ENCODE measurements around the gene BICRA.
"Not testable (repeated sequence)": the region's sequence is repeated elsewhere in the genome, so short reads cannot be mapped to it uniquely, and the experiment has no call there.

Gene BICRA

DNA sequence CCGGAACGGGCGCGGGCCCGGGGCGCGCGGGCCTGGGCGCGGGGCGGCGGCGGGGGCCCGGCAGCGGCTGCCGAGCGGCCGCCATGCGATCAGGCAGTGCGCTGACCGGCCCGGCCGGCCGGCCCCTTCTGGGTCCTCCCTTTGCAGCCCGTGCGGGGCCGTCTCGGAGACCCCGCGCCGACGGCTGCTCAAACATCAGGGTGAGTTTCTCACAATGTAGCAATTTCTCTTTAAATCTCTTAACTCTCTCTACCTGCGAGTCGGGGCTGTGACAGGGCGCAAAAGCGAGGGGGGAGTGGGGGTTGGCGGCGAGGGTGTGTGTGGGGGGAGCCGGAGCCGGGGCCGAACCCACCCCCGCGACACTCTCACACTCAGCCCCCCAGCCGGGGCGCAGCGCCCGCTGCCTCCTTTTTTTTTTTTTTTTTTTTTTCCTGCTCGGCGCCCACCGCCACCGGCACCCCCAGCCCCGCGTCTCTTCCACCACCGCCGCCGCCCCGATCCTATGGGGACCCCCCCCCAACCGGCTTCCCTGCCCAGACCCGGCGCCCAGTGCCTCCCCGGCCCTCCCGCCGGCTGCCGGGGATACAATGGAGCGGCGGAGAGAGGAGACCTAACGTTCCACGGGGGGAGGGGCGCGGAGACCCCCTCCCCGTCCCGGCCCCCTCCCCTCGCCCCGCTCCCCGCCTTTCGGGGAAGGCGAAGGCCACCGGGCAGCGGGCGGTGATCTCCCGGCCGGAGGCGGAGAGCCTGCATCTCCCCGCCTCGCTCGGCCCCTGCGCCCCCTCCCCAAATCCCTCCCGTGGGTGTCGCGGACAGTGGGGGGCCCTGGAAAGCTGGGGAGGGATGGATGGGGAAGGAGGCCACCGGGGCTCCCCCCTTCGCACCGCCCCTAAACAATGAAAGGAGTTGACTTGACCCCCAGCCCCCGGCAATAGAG, at the start of gene BICRA:
Gene BICRA (plus strand): TSS at position 166 of the 937 bp plus-strand sequence. CDS start 64,441 bp downstream, outside the sequence.
- peak; percentile 59 to 76 for DNase-seq (ENCODE audit: low read depth in 2 of 2)

DNA sequence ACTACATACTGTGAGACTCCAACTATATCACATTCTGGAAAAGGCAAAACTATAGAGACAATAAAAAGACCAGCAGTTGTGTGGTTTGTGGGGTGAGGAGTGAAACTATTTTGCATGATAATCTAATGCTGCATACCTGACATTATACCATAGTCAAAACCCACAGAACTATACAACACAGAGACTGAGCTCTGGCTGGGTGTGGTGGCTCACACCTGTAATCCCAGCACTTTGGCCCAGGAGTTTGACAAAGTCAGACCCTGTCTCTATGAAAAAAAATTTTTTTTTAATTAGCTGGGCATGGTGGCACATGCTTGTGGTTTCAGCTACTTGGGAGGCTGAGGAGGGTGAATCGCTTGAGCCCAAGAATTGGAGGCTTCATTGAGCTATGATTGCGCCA, 47.9 kb upstream of the BICRA start:
- no peak for DNase-seq (ENCODE audit: low read depth in 2 of 2)

- DNase-seq (ENCODE audit: low read depth in 2 of 2), result no peak
Measured at GRCh38 chr19:47561440-47562057, 47.4 kb upstream of the BICRA start.

DNA sequence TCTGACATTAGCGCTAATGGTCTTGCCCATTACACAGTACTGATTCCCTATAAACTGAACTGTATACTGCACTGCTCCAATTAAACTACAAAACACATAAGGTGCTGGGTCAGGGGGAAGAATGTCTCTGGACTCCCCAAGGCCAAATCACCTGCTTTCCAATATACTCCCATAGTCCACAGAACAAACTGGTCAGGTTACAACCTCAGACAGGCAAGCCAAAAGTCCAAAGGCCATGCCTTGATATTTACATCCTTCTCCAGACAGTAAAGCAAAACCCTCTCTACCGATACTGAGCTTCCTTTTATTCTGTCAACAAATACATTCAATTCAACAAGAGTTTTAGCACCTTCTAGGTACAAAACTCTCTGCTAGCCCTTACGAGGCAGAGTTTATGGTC, 44.9 kb upstream of the BICRA start:
- no peak for DNase-seq (ENCODE audit: low read depth in 2 of 2)

- DNase-seq (ENCODE audit: low read depth in 2 of 2), result no peak
Measured at GRCh38 chr19:47569331-47569730, 39.6 kb upstream of the BICRA start.

DNA sequence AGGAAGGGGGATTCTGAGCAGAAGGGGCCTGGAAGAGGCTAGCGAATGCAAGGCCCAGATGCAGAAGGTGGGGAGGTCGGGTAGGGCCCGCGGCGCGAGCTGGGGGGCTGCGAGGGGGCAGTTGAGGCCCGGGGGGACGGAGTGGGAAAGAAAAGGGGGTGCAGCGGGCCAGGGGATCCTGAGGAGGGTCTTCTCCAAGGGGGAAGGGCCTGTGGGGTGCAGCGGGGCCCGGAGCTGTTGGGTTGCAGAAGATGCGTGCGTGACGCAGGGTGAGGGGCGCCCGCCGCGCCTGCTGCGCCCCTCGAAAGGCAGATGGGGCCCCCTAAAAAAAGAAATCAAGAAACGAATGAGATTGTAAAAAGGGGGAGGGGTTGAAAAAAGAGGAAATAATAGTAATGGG, 36.3 kb upstream of the BICRA start:
- no peak for DNase-seq (ENCODE audit: low read depth in 2 of 2)

GRCh38 chr19:47573071-47574026, 35.6 kb upstream of the BICRA start, which contains the start of gene ZNF541:
ZNF541 (minus strand) TSS chr19:47573148; CDS start chr19:47555856, 17,292 bp downstream.
- DNase-seq (ENCODE audit: low read depth in 2 of 2), result peak; percentile 55 to 78

GRCh38 chr19:47580397-47580796, 28.5 kb upstream of the BICRA start:
- no peak for DNase-seq (ENCODE audit: low read depth in 2 of 2)

GRCh38 chr19:47581605-47582319, 27.2 kb upstream of the BICRA start:
- no peak for DNase-seq (ENCODE audit: low read depth in 2 of 2)

DNA sequence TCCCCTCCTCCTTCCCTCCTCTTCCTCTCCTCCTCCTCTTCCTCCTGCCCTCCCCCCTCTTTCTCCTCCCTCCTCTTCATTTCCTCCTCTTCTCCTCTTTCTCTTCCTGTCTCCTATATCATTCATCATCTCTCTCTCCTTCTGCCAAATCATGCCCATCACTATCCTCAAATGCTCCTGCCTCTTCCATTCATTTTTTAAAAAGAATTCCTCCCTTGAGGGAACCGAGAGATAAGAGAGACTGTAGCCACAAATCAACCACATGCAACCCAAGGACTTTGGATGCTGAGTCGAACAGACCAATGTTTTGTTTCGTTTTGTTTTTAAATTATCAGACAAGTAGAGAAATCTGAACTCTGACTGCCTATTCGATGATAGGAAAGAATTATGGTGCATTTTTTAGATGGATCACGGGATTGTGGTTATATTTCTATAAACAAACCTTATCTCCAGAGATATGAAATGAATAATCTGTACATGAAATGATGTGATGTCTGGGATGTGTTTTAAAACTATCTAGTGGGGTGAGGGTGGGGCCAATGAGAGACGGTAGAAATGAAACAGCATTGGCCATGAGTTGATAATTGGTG, 26.5 kb upstream of the BICRA start:
- no peak for DNase-seq (ENCODE audit: low read depth in 2 of 2)

- not testable (repeated sequence) for DNase-seq (ENCODE audit: low read depth in 2 of 2)
Measured at GRCh38 chr19:47583161-47583560, 25.8 kb upstream of the BICRA start.

DNA sequence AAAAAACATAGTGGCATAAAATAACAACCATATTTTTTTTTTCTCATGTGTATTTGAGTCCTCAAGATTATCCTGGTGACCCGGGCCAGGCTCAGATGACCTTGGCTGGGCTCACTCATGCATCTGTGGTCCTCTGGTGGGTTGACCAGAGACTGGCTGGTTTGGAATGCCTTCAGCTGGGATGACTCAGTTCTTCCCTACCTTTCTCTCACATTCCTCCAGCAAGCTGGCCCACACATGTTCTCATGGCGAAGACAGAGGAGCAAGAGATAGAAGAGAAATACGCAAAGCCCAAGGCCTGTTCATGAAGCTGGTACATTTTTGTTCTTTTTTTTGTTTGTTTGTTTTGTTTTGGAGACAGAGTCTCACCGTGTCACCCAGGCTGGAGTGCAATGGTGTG, 21.6 kb upstream of the BICRA start:
- no peak for DNase-seq (ENCODE audit: low read depth in 2 of 2)

DNA sequence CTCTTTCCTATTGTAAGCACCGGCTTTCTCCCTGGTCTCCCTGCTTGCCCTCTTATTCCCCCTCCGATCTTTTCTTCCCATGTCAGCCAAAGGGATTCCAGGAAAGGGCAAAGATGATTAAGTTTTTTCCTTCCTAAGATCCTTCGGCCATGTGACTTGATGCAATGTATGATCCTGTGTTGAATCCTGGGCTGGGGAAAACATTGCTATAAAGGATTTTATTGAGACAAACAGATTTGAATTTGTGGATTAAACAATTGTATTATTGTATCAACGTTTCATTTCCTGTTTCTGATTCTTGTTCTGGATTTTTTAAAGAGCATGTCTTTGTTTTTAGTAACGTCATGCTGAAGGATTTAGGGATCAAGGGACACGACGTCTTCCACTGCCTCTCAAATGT, 19.1 kb upstream of the BICRA start:
- no peak for DNase-seq (ENCODE audit: low read depth in 2 of 2)

DNA sequence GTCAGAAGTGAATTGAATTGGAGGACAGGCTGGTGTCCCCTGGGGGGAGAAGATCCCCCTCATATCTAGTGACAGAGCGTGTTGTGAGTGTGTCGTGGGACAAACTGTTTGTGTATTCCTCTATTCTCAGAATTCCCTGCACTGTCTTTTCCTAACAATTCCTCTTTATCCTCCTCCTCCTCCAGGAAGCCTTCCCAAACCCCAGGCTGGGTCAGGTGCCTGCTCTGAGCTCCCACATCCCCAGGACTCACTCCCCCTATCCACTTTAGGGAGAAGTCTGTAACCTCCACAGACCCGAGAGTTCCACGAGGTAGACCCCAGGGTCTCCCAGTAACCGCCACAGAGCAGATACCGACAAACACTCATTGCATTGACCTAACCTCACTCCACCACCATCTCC, 15.1 kb upstream of the BICRA start:
- DNase-seq (ENCODE audit: low read depth in 2 of 2), result no peak

GRCh38 chr19:47595944-47596343, 13.0 kb upstream of the BICRA start:
- DNase-seq (ENCODE audit: low read depth in 2 of 2), result no peak

DNA sequence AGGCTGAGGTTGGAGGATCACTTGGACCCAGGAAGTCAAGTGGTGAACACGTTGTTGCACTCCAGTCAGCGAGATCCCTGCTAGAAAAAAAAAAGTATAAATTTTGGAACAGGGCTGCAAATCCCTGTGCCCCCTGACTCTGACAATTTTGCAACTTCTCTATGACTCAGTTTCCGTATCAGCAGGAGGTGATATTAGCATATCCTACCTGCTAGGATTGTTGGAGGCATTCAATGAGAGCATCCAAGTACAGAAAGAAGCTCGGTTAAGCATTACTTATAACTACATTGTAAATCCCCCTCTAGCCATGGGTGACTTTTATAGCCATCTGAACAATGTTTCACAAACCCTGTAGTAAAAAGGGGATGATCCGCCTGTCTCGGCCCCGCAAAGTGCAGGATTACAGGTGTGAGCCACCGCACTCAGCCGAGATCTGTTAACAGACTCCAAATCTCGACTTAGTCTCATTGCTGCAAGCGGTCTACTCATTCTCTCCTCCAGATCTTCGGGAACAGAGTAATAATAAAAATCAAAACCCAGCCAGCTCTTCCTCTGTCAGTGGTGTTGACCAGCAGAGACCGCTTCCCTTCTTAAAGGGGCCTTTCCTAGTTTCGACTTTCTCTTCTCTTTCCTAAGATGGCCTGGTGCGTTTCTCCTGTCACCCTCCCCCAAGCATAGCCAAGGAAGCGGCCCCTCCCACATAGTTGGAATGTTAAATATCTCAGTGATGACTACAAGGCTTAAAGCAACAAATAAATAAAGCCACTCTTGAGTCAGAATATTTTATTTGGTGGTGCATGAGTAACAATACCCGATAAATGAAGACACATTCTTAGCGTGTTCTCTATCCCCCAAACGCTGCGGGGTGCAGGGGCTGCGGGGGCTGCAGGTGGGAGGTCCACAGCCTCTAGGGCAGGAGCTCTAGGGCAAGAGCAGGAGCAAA, 10.3 kb upstream of the BICRA start:
- no peak for DNase-seq (ENCODE audit: low read depth in 2 of 2)

DNA sequence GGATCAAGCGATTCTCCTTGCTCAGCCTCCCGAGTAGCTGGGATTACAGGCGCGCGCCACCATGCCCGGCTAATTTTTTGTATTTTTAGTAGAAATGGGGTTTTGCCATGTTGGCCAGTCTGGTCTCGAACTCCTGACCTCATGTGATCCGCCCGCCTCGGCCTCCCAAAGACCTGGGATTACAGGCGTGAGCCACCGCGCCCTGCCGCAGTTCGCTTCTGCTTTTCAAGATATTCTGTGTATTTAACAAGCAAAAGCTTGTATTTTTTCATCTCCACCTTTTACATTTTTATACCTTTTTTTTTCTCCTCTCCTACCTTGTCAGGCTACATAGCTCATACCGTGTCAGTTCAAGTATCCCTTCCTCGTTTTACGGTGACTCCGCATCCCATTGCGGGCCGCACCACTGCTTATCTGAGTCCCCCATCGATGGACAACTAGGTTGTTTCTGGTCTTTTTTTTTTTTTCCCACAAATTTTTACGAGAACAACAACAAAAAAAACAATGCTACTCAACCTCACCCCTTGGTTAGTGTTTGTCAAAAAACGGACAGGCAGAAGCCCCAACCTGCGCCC, 9.2 kb upstream of the BICRA start:
- DNase-seq (ENCODE audit: low read depth in 2 of 2), result not testable (repeated sequence)

DNA sequence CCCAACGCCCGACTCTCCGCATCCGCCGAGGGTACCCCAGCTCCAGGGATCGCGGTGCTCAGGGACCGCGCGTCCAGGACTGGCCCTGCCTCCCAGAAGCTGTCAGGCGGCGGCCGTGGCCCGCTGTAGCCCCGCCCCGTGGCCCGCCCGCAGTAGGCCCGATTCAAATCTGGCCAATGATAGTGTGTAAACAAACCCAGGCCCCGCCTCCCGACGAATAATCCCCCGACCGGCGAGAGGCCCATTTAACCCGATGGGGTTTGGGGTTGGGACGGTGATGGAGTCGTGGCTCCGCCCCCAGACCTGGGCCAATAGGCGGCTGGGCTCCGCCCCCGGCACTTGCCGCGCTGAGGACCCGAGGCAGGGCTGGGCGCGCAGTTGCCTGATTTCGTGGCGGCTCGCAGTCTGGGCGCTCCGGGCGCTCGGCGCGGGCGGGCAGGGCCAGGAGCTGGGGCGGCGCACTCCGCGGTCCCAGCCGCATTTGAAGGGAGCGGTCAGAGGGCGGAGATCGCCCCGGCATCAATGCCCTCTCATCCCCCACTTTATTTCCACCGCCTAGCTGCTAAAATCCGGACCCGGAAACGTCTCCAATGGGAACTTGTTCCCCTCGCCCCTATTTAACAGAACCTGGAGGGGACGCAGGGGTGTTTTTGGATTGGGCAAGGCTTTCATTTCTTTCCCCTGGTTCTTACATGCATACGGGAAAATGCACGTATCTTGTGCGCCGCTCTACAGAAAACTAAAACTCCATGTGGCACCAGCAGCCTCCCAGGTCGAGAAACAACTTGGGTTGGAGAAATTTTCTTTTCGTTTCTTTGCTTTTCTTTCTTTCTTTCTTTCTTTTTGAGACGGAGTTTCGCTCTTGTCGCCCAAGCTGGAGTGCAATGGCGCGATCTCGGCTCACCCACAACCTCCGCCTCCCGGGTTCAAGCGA, 8.4 kb upstream of the BICRA start:
- DNase-seq (ENCODE audit: low read depth in 2 of 2), result peak; percentile 100
